GM12864 (cell line): ENCODE data around the gene PALLD.

Source experiments
- DNase-seq: peaks from one replicate; pipeline ENCODE4 v3.0.0-alpha.2; 2011; ENCODE audit warnings: low read depth
- H3K4me3 ChIP-seq: 2 replicates; pipeline ENCODE4 v1.5.1; 2011; ENCODE audit warnings: mild to moderate bottlenecking, low read depth, low read length, control low read depth
- CTCF ChIP-seq: IDR thresholded peaks from 2 replicates; pipeline ENCODE4 v1.5.1; 2011; ENCODE audit warnings: low read depth, mild to moderate bottlenecking, moderate library complexity, low read length, control low read depth, inconsistent platforms; ENCODE audit errors: missing control alignments

PALLD gene

GRCh38 chr4:168656055-168656660 lies 159.3 kb downstream of the PALLD start:
- DNase-seq: no peak
- TF ChIP-seq CTCF: no peak

GRCh38 chr4:168656946-168657473 lies 160.2 kb downstream of the PALLD start:
- DNase-seq: no peak
- TF ChIP-seq CTCF: no peak
- H3K4me3 ChIP-seq: no peak overlapping the region

More at GRCh38 chr4:168656055-168656660, 159.3 kb downstream of the PALLD start:
- no peak overlapping the region for H3K4me3 ChIP-seq

GRCh38 chr4:168658751-168659150 lies 161.9 kb downstream of the PALLD start:
- H3K4me3 ChIP-seq: no peak overlapping the region
- DNase-seq: no peak
- no peak for TF ChIP-seq CTCF

- no peak overlapping the region for H3K4me3 ChIP-seq
- no peak for TF ChIP-seq CTCF
- no peak for DNase-seq
Measured at GRCh38 chr4:168659741-168660465, 163.1 kb downstream of the PALLD start.

GRCh38 chr4:168662297-168662984 lies 165.6 kb downstream of the PALLD start:
- no peak overlapping the region for H3K4me3 ChIP-seq
- no peak for DNase-seq
- no peak for TF ChIP-seq CTCF

GRCh38 chr4:168664242-168664891 lies 167.5 kb downstream of the PALLD start:
- no peak for DNase-seq
- H3K4me3 ChIP-seq: no peak overlapping the region
- no peak for TF ChIP-seq CTCF
